Thymus (tissue), 11 donors: ENCODE data around the gene CSMD2. TPM values are rescaled to one million over a fixed set of nuclear protein-coding genes. Genes with fewer than 3 reads are reported as not detected.

Source experiments
- DNase-seq, 9 donors: peaks; one replicate each; pipeline ENCODE4 v3.0.0-alpha.2; 2013; ENCODE audit warnings: low spot score in 9 of 9, low read depth in 6 of 9, missing footprints in 1 of 9
- H3K27ac ChIP-seq, 2 donors: one replicate each; pipeline ENCODE4 v1.5.1; 2013; ENCODE audit warnings: control low read depth in 1 of 2, low read depth in 1 of 2, low read length in 1 of 2, mild to moderate bottlenecking in 1 of 2, moderate library complexity in 1 of 2
- H3K27me3 ChIP-seq, 2 donors: one replicate each; pipeline ENCODE4 v1.5.1; 2013; ENCODE audit warnings: low read length in 1 of 2; ENCODE audit not compliant: control insufficient read depth in 2 of 2, insufficient read depth in 1 of 2
- H3K36me3 ChIP-seq, 2 donors: one replicate each; pipeline ENCODE4 v1.5.1; 2013; ENCODE audit warnings: low read length in 1 of 2, mild to moderate bottlenecking in 1 of 2, moderate library complexity in 1 of 2; ENCODE audit not compliant: control insufficient read depth in 2 of 2, insufficient read depth in 2 of 2
- H3K4me1 ChIP-seq, 2 donors: one replicate each; pipeline ENCODE4 v1.5.1; 2013; ENCODE audit warnings: low read length in 2 of 2; ENCODE audit not compliant: control insufficient read depth in 2 of 2, insufficient read depth in 2 of 2
- H3K4me3 ChIP-seq, 2 donors: one replicate each; pipeline ENCODE4 v1.5.1; 2013; ENCODE audit warnings: low read length in 2 of 2, control low read depth in 1 of 2, mild to moderate bottlenecking in 1 of 2
- H3K9me3 ChIP-seq, 2 donors: one replicate each; pipeline ENCODE4 v1.5.1; 2013; ENCODE audit warnings: low read length in 1 of 2, mild to moderate bottlenecking in 1 of 2; ENCODE audit not compliant: control insufficient read depth in 2 of 2, insufficient read depth in 1 of 2
- WGBS: extraction: QIAGEN DNeasy Blood & Tissue Kit; methylation state at CpG from one replicate; pipeline ENCODE4 v1.1.7; 2013; 5-methylcytosine and 5-hydroxymethylcytosine counted together
- polyA plus RNA-seq: library from polyadenylated mRNA; stranded (reverse); fragments of 200-250 nt; gene quantifications from one replicate; pipeline ENCODE4 v1.2.3, GENCODE V29; 2013
- total RNA-seq: library from RNA; stranded (reverse); fragments of 120-200 nt; gene quantifications from one replicate; pipeline ENCODE4 v1.2.4, GENCODE V29; 2013
- donor health status: healthy.

CSMD2 gene
- total and polyA plus RNA-seq, 2 donors: 0.14 TPM

DNA sequence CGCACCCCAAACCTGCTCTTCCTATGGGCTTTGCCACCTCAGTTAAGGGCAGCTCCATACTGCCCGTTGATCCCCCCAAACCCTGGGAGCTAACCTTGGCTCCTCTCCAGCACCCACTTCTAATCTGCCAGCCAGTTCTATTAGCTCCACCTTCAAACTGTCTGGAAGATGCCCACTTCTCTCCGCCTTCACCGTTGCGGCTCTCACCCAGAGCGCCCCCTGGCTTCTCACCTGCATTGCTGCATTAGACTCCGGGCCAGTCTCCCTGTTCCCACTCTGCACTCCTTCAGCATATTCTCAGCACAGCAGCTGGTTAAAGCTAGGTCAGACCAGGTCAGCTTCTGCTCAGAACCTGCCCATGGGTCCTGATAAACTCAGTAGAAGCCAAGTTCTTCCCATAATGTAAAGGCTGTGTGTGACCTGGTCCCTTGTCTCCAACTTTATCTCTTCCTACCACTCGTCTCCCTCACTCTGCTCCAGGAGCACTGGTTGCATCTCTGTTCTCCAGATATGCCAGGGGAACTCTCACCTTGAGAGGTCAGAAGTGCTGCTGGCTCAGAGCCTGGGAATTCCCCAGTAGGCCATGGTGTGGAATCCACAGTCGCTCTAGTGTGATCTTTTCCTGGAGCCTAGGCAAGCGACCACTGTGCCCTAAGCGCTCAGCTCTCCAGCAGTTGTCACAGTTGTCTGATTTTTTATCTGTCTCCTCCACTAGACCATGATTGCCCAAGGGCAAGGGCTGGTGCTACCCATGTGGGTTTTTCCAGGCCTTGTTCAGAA is 150.9 kb downstream of the CSMD2 start:
- Histone ChIP-seq H3K27ac (no peak overlapping the region), H3K4me1 (no peaks in the 10 kb centered on the region), H3K9me3 (no peaks in the 10 kb centered on the region), H3K27me3 (peaks cover 0 to 3% of the 10 kb centered on the region in 2 donors), H3K36me3 (no peaks in the 10 kb centered on the region), H3K4me3 (no peak overlapping the region)
- WGBS: 53% methylated on average over 11 of the region's 11 CpGs
- DNase-seq: peak in 2 of 9 donors; percentile 22

DNA sequence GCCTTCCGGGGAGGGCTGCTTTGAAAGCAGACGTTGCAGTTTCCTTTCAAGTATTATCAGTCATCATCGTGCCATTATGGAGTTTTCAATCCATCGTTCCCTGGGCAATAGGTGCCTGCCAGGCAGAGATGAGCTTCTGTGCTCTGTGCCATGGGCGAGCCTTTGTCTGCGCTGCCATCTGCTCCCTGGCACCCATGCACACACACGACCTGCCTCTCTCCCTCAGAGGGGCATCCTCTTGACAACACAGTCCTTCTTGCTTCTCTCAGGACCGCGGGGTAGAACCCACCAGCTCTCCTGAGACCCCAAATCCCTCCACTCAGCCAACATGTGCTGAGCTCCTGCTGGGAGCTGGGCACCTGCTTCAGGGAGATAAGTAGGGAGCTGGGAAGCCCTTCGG is 151.9 kb downstream of the CSMD2 start:
- peaks cover 0 to 3% of the 10 kb centered on the region in 2 donors for H3K27me3 ChIP-seq
- 75% methylated on average over 10 of the region's 10 CpGs for WGBS
- no peaks in the 10 kb centered on the region for H3K36me3 ChIP-seq
- no peak for DNase-seq
- no peak overlapping the region for H3K27ac ChIP-seq
- H3K9me3 ChIP-seq: no peaks in the 10 kb centered on the region
- H3K4me3 ChIP-seq: no peak overlapping the region
- no peaks in the 10 kb centered on the region for H3K4me1 ChIP-seq

DNA sequence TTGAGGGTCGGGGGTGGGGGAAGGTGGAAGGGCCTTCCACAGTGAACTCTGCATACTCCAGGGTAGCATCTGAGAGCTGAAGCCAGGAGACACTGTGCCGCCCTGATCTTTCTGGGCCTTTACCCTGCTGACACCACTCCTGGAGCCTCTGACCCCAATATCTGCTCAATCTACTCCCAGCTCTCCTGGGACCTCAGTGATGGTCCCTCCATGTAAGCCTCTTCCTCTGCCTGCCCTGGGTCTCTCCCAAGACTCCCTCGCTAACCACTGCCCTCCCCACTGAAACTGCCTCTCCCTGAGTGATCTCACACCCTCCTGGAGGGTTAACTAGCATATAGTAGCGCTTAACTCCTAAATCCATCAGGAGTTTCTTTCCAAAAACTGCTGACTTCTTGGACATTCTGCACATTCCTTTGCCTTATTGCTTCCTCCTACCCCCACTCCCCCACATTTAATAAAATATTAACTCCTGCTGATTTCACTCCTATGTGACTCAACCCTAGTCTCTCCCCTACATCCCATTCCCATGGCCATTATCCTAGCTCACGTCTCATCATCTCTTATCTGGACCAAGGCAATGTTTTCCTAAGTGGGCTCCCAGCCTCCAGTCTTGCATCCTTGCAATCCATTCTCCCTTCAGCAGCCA is 155.6 kb downstream of the CSMD2 start:
- 73% methylated on average over 5 of the region's 5 CpGs for WGBS
- H3K4me1 ChIP-seq: no peaks in the 10 kb centered on the region
- no peaks in the 10 kb centered on the region for H3K9me3 ChIP-seq
- no peak overlapping the region for H3K4me3 ChIP-seq
- peaks cover 0 to 3% of the 10 kb centered on the region in 2 donors for H3K27me3 ChIP-seq
- no peaks in the 10 kb centered on the region for H3K36me3 ChIP-seq
- no peak for DNase-seq
- no peak overlapping the region for H3K27ac ChIP-seq

DNA sequence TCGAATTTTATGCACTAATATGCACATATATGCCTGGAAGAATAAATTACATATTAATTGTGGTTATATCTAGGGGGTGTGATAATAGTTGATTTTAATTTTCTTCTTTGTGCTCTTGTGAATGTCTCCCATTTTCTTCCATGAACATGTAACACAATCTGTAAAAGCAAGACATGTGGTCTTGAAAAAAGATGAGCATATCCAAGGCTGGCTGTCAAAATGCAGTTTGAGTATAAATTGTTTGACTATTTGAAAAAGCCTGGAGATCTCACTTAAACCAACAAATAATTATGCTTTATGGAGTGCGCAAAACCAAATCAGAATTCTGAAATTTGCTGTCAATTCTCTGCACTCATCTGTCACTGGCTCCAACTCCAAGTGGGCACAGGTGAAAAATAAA is 157.3 kb downstream of the CSMD2 start:
- DNase-seq: no peak
- Histone ChIP-seq H3K36me3 (no peaks in the 10 kb centered on the region), H3K27ac (no peak overlapping the region), H3K27me3 (no peaks in the 10 kb centered on the region), H3K9me3 (no peaks in the 10 kb centered on the region), H3K4me3 (no peak overlapping the region), H3K4me1 (peaks cover 0 to 4% of the 10 kb centered on the region in 2 donors)
- WGBS: 68% methylated on average over 2 of the region's 2 CpGs

DNA sequence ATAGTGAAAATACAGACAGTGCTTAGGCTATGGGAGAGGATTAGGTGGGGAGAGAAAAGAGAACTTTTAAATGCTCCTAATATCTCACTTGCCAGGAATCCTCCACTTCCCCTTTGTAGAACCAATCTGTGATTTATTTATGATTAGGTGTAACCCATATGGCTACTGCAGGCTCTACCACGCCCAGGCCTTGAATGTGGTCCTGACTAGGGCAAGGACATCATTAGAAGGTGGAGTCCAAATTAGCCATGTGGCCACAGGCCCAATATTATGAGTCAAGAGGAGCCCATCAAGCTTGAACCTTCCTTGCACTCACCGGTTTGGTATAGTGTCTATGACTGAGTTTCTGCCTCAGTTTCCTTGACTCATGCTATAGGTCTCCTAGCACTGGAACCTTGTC is 159.7 kb downstream of the CSMD2 start:
- H3K4me3 ChIP-seq: no peak overlapping the region
- no peaks in the 10 kb centered on the region for H3K9me3 ChIP-seq
- no peak for DNase-seq
- H3K27me3 ChIP-seq: no peaks in the 10 kb centered on the region
- peaks cover 0 to 5% of the 10 kb centered on the region in 2 donors for H3K4me1 ChIP-seq
- H3K36me3 ChIP-seq: no peaks in the 10 kb centered on the region
- H3K27ac ChIP-seq: no peak overlapping the region
- 80% methylated on average over 2 of the region's 2 CpGs for WGBS

DNA sequence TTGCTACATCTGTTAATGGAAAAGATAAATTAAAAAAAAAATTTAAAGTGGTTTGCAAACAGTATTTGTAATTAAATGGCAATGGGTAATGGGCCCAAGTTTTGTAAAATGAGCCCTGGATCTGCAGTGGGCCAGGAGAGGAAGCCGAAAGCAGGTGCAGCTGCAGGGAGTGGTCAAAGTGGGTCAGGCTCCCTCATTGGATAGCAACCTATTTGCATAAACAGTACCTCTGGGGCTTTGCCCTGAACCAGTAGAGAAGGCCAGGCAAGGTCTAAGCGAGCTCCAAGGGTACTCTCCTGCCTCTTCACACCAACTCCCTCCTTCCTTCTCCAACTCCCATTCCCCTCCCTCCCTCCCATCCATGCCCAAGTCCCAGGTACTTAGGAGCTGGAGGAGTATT is 162.2 kb downstream of the CSMD2 start:
- H3K4me3 ChIP-seq: no peak overlapping the region
- H3K9me3 ChIP-seq: no peaks in the 10 kb centered on the region
- WGBS: 73% methylated on average over 2 of the region's 2 CpGs
- peak in 4 of 9 donors; percentile 8 to 39 (median 25) for DNase-seq
- H3K27ac ChIP-seq: no peak overlapping the region
- no peaks in the 10 kb centered on the region for H3K27me3 ChIP-seq
- H3K36me3 ChIP-seq: no peaks in the 10 kb centered on the region
- peaks cover 0 to 5% of the 10 kb centered on the region in 2 donors for H3K4me1 ChIP-seq

DNA sequence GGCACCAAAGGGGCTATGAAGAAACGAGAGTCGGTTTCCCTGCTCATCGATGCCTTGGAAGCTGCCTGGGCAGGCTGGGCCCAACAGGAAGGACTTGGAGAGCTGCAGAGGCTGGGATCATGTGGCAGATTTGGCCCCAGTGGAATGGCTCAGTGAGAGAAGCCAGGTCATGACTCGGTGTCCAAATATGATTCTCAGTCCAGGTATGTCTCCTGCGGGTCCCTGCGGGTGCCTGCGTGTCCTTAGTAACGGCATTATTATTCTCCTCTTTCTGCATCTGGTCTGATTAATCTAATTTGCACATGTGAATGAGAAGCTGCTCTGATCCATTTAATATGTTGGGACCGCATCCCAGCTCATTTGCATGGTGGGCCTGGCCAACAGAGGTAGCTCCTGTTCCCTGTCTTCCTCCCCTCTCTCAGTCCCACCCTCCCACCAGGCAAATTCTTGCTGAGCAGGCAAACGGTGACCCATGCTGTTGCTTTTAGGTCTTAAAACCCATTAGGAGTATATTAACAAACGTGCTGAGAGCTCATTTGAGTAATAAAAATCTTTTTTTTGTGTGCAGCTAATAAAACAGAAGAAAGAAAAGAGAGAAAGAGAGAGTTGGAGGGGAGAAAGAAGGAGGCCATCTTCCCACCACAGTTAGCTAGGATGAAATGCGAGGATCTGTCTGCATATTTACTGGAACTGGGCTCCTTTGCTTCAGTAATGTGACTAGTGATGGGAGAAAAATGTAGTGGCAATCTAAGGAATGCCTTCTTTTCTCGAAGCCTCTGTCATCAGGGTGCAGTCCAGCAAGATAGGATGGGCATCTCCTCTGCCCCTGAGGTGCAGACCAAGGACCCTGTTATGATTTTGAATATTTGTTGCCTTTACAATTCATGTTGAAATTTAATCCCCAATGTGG is 167.6 kb downstream of the CSMD2 start:
- no peak for DNase-seq
- no peak overlapping the region for H3K27ac ChIP-seq
- WGBS: 80% methylated on average over 13 of the region's 13 CpGs
- no peaks in the 10 kb centered on the region for H3K36me3 ChIP-seq
- no peaks in the 10 kb centered on the region for H3K27me3 ChIP-seq
- no peak overlapping the region for H3K4me3 ChIP-seq
- no peaks in the 10 kb centered on the region for H3K9me3 ChIP-seq
- no peaks in the 10 kb centered on the region for H3K4me1 ChIP-seq

DNA sequence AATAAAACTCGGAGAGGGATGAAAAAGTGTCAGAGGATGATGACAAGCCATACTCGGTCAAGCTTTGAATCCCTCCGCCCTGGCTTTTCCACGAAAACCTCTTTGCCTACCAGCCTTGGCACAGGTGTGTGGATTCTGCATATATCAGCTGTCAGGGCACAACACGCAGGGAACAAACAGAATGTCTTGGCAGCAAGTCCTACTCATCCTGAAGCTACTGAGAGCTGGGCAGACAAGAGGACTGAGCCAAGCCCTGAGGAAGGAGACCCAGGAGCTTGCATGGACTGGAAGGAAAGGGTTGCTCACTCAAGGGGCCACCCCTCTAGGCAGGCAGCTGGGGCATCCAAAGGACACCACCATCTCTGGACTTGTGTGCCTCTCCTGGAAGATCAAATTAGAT is 168.7 kb downstream of the CSMD2 start:
- no peak for DNase-seq
- WGBS: 91% methylated on average over 5 of the region's 5 CpGs
- Histone ChIP-seq H3K4me3 (no peak overlapping the region), H3K9me3 (no peaks in the 10 kb centered on the region), H3K27ac (no peak overlapping the region), H3K27me3 (no peaks in the 10 kb centered on the region), H3K36me3 (no peaks in the 10 kb centered on the region), H3K4me1 (no peaks in the 10 kb centered on the region)

DNA sequence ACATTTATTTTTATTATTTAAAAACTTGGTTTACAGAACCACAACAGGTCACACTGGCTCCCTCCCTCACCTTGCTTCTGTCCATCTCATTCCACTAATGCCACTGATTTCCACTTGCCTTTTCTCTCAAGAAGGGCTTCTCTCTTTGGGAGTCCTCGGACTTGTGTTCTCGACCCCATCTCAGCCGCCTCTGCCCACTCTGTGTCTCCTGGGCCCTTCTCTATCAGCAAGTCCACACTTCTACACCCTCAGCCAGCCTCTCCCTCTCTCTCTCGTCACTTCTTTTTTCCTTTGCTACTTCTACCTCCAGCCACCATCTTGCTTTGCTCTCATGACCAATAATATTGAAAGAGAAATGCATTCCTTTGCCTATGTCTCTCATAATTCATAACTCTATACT is 171.7 kb downstream of the CSMD2 start:
- Histone ChIP-seq H3K4me3 (no peak overlapping the region), H3K27me3 (no peaks in the 10 kb centered on the region), H3K4me1 (no peaks in the 10 kb centered on the region), H3K36me3 (no peaks in the 10 kb centered on the region), H3K27ac (no peak overlapping the region), H3K9me3 (no peaks in the 10 kb centered on the region)
- DNase-seq: no peak
- 91% methylated on average over 4 of the region's 4 CpGs for WGBS
